ENCODE measurements around the gene RPA1.
"Not testable (repeated sequence)": the region's sequence is repeated elsewhere in the genome, so short reads cannot be mapped to it uniquely, and the experiment has no call there.

Gene RPA1

DNA sequence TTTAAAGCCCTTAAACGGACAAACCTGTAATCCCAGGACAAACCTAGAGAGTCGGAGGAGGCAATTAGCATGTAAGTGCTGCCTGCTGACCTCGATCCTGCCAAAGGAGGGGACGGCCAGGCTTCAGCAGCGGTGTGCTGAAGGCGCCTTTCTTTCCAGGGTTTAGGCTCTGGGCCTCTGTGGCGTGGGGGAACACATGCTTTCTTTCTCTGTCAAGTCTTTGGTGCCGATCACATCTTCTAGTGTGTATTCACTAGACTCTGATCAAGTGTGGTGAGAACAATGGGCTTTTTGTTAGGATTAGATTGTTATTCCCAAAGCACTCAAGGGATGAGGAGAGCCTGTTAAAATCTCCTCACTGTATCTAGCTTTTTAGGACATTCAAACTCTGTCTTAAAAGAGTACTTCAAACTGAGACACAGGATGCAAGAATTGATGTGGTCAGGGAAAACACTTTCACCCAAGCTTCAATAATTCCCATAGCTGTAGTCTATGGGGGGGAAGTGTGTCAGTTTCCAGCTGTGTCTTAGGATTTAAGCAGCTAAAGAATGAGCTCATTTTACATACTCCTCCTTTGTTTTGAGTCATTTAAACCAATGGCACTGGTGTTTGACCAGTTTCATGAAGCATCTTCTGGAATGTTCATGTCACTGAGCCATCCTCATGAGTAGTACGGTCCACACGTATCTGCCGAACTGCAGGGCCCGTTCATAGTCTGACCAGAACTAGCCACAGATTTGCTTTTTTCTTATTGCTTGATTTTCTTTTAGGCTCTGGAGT lies 51.2 kb downstream of the RPA1 start:
- no peak for DNase-seq

GRCh38 chr17:1882836-1883235 lies 53.0 kb downstream of the RPA1 start:
- DNase-seq = no peak

DNA sequence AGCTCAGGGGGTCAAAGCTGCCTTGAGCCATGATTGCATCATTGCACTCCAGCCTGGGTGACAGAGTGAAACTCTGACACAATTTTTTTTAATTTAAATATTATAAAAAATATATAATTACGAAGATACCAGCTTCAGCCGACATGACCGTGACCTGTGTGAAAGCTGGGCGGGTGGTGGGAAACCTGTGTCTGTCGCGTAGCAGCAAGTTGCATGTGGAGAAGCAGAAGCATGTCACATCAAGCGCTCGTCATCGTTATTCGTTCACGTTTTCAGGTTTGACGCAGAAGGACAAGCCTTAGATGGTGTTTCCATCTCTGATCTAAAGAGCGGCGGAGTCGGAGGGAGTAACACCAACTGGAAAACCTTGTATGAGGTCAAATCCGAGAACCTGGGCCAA lies 53.7 kb downstream of the RPA1 start:
- no peak for DNase-seq

DNA sequence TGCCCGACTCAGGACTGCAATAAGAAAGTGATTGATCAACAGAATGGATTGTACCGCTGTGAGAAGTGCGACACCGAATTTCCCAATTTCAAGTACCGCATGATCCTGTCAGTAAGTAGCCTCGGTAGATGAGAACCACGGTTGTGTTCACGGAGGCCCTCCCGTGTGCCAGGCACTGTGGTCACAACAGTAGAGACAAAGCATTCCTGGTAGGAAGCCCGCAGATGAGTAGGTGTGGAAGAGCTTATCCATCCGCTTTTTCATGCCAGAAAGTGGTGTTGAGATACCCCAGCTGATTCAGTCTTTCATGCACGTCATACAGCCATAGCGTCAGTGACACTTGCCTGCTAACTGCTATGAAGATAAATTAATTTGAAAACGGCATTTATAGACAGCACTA lies 58.9 kb downstream of the RPA1 start:
- DNase-seq = no peak

DNA sequence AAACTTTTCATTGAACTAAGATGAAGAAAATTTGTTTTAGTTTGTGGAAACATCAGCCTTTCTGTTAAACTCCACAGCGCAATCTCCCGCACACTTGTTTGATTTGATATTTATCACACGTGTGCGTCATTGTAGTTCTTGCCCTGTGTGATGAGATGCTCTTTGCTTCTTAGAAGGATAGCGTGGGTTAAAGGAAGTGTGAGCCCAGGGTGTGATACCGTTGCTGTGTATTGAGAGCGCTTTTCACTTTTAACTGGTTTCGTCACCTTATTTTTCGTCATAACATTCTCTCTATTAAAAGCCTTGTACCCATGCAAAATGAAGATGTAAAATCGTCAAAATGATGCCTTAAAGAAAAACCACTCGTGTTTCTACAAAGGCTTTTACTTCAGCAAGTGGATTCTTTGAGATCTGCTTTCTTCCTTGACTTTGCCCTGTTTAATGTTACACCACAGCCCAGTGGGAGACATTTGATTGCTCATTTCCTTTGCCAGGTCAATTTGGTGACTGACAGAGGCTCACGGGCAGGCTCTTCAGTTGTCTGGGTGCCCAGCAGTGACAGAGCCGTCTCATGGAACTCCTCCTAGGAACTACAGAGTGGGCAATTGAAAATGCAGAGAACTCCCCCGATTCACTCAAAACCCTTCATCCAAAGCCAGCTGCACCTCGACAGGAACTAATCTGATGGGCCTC lies 61.1 kb downstream of the RPA1 start:
- no peak for DNase-seq

GRCh38 chr17:1894753-1895339 lies 65.0 kb downstream of the RPA1 start:
- DNase-seq = no peak

DNA sequence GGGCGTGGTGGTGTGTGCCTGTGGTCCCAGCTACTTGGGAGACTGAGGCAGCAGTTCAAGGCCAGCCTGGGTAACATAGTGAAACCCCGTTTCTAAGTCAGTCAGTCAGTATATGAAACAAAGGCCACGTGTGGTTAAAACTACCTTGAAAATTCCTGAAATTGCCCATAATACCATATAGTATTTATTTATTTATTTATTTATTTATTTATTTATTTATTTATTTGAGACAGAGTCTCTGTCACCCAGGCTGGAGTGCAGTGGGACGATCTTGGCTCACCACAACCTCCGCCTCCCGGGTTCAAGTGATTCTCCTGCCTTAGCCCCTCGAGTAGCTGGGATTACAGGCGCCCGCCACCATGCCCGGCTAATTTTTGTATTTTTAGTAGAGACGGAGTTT lies 65.7 kb downstream of the RPA1 start:
- not testable (repeated sequence) for DNase-seq

GRCh38 chr17:1896243-1897104 lies 66.7 kb downstream of the RPA1 start:
- DNase-seq = no peak

DNA sequence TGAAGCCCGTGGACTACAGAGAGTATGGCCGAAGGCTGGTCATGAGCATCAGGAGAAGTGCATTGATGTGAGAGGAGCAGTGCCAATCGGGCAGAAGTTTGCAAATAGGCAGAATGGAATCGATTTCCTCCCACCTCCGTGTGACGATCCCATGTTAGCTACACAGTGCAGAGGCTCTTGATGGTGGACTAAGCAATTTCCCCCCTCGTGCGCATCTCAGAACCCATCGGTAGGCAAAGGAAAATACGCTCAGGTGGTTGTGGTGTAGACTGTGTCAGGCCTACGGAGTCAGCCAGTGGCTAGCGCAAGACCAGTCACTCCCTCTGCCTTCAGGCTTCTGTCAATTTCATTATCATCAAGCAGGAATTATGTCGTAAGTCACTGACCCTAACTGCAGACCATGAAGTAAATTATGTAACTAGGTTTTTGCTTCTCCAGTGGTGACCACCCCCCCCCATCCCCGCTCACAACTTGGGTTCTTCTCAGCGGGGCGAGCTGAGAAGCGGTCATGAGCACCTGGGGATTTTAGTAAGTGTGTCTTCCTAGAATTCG lies 67.4 kb downstream of the RPA1 start:
- no peak for DNase-seq

DNA sequence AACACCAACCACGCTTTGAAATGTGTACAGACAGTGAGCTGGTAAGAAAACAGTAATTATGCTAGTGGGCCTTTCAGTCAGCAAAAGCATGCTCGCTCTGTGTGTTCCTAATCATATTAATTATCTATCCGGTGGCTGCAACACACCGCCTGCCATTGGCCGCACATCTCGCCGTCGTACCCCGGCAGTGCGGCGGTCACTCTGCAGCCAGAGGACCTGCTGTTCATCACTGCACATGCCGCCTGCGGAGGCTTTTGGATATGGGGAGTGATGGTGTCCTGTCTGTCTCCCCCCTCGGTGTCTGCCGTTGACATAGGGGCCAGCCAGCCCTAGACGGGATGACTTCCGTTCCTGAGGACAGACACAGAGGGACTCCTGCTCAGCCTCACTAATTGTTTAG lies 68.5 kb downstream of the RPA1 start:
- DNase-seq = no peak

- DNase-seq = no peak
These were observed 69.1 kb downstream of the RPA1 start for GRCh38 chr17:1898872-1899271.

DNA sequence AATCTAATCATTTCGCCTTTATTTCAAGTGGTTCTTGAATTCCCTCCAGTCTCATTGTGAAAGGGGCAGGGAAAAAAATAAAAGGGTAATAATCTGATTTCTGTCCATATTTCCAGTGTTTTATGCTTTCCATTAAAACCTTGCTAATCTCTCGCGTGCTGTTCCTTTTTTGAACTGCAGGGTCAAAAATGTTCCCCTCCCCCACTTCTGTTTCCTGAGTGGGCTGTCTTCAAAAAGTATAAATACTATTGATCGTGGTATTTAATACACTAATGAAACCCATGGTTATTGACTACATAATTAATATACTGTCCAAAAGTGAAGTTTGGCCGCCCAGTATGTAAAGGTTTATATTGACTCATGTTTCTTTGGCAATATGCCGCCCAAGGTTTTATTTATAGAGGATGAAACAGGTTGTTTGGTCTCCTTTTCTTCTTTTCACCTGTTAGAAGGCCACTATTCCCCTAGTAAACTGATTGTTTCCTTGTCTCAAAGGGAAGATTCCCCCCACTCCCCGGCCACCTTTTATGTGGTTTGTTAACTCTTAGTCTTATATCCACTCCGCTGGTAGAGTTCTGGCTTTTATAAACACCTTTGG lies 69.7 kb downstream of the RPA1 start:
- no peak for DNase-seq

- no peak for DNase-seq
These were observed 74.7 kb downstream of the RPA1 start for GRCh38 chr17:1904273-1905182.

DNA sequence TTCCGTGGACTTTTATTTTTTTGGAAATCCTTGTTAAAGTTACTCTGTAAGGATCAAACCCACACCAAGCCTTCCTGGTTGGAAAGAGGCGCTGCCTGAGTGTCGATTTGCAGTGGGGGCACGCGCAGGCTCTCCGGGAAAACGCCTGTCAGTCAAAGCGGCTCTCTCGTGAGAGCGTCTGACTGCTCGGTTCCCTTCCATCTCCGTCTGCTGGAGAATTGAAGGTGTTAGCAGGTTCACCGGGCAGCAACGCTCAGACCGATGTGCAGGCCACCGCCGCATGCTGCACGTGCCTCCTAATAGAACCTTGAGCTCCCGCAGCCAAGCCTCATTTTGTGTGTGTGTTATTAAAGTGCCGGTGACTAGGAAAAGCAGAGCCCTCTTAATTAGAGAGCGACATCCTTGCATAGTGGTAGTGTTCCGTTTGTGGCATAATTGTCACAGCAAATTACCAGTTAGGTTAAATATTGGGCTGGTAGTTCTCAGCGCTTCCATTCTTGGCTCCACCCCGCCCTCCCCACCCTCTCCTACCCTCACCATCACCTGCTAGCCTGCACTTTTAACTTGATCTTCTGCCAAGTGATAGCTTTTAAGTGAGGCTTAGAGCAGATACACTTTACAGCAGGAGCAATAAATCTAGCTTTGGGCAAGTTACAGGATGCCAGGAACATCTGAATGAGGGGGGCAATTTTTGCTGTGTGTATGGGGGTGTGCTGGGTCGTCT lies 75.5 kb downstream of the RPA1 start:
- no peak for DNase-seq

DNA sequence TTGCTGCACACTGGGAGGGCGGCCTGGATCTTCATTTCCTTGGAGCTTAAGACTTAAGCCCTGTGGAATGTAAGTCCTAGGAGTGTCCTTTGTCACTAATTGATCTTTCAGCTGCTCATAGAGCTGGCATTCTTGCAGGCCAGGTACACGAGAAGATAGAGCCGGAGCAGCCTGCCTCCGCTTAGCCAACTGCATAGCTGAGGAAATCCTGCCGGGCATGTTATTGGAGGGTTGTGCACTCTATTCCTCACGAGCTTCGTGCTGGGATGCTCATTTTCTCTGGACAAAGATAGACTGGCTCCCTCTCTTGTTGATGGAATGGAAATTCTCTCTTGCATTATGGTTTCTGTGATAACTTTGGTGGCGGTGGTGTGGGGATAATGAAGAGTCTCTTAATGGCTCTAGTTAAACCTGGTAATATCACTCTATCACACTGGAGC lies 76.9 kb downstream of the RPA1 start:
- no peak for DNase-seq

- no peak for DNase-seq
These were observed 77.4 kb downstream of the RPA1 start for GRCh38 chr17:1907216-1907631.

DNA sequence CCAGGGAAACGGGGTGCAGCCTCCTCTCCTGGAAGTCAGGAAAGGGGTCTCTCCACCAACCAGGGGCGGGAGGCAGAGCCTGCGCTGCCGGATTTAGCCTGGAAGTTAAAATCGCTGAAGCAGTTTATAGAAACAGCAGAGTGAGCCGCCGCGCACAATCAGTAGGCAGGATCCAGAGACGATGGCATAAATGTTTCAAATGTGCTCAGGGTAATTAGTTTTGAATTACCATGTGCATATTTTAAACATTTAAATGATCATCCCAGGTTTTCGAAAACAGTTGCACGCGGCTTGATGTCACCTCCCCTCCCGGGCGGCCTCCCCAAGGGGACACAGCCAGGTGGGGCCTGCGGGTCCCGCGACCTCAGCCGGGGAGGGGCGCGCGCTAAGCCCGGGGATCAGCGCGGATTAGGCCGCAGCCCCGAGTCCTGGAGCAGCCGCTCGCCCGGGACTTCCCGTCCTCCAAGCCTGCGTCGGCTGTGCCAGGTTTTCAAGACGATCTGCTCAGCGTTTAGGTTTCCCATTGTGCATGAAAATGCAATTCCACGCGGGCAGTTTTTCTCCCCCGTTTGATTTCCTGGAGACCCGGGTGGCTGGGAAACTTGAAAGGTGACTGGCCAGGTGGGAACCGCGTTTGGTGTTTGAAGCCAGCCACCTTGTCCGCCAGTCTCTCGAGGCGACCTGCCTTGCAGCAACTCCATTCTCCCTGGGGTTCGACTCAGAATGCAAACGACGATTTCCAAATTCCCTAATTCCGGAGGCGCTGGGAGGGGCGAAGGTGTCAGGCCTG lies 78.3 kb downstream of the RPA1 start:
- DNase-seq = no peak

DNA sequence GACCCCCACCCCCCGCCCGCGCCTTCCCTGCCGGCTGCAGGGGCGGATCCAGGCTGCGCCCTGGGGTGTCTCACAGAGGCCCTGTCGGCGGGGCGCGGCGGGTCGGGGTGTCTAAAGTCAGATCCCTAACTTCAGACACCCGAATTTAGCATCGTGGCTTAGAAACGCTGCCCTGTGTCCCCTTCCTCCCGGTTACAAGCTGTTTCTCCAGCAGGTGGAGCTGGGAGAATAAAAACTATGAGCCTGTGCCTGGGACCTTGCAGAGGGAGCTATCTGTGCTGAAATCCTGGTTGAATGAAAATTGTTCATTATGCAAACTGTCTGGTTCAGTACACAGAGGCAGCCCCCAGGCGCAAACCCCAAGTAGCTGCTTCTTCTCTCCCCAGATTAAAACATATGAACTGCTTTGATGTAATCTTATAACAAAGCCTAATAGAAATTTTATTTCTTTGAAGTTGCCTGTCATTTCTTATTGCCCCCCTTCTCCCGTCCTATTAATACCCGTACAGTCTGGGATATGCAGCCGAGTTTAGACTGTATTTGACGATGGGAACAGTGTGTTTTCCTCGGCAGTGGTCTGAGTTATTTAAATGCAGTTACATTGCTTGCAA lies 79.0 kb downstream of the RPA1 start:
- peak in 1 of 2 experiments; percentile 52 for DNase-seq

- DNase-seq = no peak
These were observed 80.2 kb downstream of the RPA1 start for GRCh38 chr17:1909985-1910384.
